ENCODE measurements around the gene MYPOP.

DNA sequence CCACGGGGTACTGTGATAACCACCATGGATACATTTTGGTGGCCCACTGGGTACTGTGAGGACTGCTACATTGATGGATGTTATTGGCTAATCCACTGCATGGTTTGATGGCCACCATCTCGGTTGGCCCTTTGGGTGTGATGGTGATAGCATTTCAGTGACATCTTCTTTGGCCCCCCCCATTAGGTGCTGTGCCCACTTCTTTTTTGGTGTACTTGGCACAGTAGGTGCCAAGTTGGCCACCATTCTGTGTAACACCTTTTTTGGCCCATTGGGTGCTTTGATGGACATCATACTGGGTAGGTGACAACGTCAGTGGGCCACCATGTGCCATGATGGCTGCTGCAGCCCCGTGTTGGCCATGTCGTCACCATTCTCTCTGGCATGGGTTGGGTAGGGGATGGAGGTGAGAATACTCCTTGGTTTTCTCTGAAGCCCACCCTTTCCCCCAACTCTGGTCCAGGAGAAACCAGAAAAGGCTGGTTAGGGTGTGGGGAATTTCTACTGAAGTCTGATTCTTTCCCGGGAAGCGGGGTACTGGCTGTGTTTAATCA, 29.1 kb downstream of the MYPOP start:
- TF ChIP-seq OSR1 (CRISPR knock-in tag; IDR thresholded peaks at IDR 0.05) (no peak), POU6F1 (CRISPR knock-in tag; IDR thresholded peaks at IDR 0.05; ENCODE audit: borderline replicate concordance, low read depth) (no peak), RARB (CRISPR knock-in tag; IDR thresholded peaks at IDR 0.05) (no peak)
